ENCODE results near the gene POR. TPM values are rescaled to one million over a fixed set of nuclear protein-coding genes. Genes with fewer than 3 reads are reported as not detected.
A peak's percentile ranks its signal among the peaks of the same experiment; 100 is the strongest.
"Not testable (repeated sequence)": the region's sequence is repeated elsewhere in the genome, so short reads cannot be mapped to it uniquely, and the experiment has no call there.

The POR gene
- total and polyA plus RNA-seq, 4 donors: 40.3 to 86.7 (median 72.1) TPM

- not testable (repeated sequence) for H3K4me3 ChIP-seq (ENCODE audit: low read depth, low read length); H3K27ac ChIP-seq (ENCODE audit: low read depth, low read length); H3K27me3 ChIP-seq (ENCODE audit: control insufficient read depth, insufficient read depth, low read length); H3K9me3 ChIP-seq (ENCODE audit: control insufficient read depth, insufficient read depth, low read length); H3K4me1 ChIP-seq (ENCODE audit: control insufficient read depth, insufficient read depth, low read length); DNase-seq (ENCODE audit: low read depth in 4 of 6, low spot score in 6 of 6)
- 99% methylated on average over 11 of the region's 13 CpGs for WGBS (ENCODE audit: insufficient coverage)
- H3K36me3 ChIP-seq (ENCODE audit: control insufficient read depth, insufficient read depth, low read length): peaks cover 66% of the 10 kb centered on the region
These were observed 31.6 kb upstream of the POR start for GRCh38 chr7:75883265-75883824.

DNA sequence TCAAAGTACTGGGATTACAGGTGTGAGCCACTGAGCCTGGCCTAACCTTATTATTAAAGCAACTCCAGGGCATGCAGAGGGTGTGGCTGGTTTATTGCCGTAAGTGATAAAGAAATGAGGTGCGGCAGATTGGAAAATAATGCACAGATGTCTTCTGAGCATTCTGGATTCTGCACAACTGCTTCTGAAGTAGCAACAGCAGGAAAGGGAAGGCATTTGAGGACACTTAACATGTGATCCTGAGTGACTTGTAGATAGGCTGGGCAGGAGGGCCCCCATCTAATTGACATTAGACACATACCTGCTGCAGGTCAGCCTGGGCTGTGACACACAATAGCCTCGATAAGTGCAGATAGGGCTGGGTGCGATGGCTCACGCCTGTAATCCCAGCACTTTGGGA, 30.5 kb upstream of the POR start:
- WGBS (ENCODE audit: insufficient coverage): 100% methylated on average over 2 of the region's 5 CpGs
- Histone ChIP-seq H3K27me3 (ENCODE audit: control insufficient read depth, insufficient read depth, low read length) (no peaks in the 10 kb centered on the region), H3K4me1 (ENCODE audit: control insufficient read depth, insufficient read depth, low read length) (peaks cover 15% of the 10 kb centered on the region), H3K4me3 (ENCODE audit: low read depth, low read length) (no peak overlapping the region), H3K36me3 (ENCODE audit: control insufficient read depth, insufficient read depth, low read length) (peaks cover 77% of the 10 kb centered on the region), H3K27ac (ENCODE audit: low read depth, low read length) (no peak overlapping the region), H3K9me3 (ENCODE audit: control insufficient read depth, insufficient read depth, low read length) (no peaks in the 10 kb centered on the region)
- DNase-seq (ENCODE audit: low read depth in 4 of 6, low spot score in 6 of 6): no peak

- peaks cover 19% of the 10 kb centered on the region for H3K4me1 ChIP-seq (ENCODE audit: control insufficient read depth, insufficient read depth, low read length)
- no peaks in the 10 kb centered on the region for H3K27me3 ChIP-seq (ENCODE audit: control insufficient read depth, insufficient read depth, low read length)
- peak in 1 of 6 donors; percentile 62 for DNase-seq (ENCODE audit: low read depth in 4 of 6, low spot score in 6 of 6)
- H3K27ac ChIP-seq (ENCODE audit: low read depth, low read length): no peak overlapping the region
- H3K9me3 ChIP-seq (ENCODE audit: control insufficient read depth, insufficient read depth, low read length): no peaks in the 10 kb centered on the region
- H3K4me3 ChIP-seq (ENCODE audit: low read depth, low read length): no peak overlapping the region
- WGBS (ENCODE audit: insufficient coverage): 56% methylated on average over 1 of the region's 3 CpGs
- H3K36me3 ChIP-seq (ENCODE audit: control insufficient read depth, insufficient read depth, low read length): peaks cover 80% of the 10 kb centered on the region
These were observed 29.9 kb upstream of the POR start for GRCh38 chr7:75885036-75885435.

GRCh38 chr7:75887669-75888369, 27.1 kb upstream of the POR start:
- H3K4me3 ChIP-seq (ENCODE audit: low read depth, low read length): no peak overlapping the region
- 98% methylated on average over 13 of the region's 13 CpGs for WGBS (ENCODE audit: insufficient coverage)
- H3K27me3 ChIP-seq (ENCODE audit: control insufficient read depth, insufficient read depth, low read length): no peaks in the 10 kb centered on the region
- no peaks in the 10 kb centered on the region for H3K9me3 ChIP-seq (ENCODE audit: control insufficient read depth, insufficient read depth, low read length)
- DNase-seq (ENCODE audit: low read depth in 4 of 6, low spot score in 6 of 6): no peak
- H3K4me1 ChIP-seq (ENCODE audit: control insufficient read depth, insufficient read depth, low read length): peaks cover 19% of the 10 kb centered on the region
- peaks cover 76% of the 10 kb centered on the region for H3K36me3 ChIP-seq (ENCODE audit: control insufficient read depth, insufficient read depth, low read length)
- no peak overlapping the region for H3K27ac ChIP-seq (ENCODE audit: low read depth, low read length)

DNA sequence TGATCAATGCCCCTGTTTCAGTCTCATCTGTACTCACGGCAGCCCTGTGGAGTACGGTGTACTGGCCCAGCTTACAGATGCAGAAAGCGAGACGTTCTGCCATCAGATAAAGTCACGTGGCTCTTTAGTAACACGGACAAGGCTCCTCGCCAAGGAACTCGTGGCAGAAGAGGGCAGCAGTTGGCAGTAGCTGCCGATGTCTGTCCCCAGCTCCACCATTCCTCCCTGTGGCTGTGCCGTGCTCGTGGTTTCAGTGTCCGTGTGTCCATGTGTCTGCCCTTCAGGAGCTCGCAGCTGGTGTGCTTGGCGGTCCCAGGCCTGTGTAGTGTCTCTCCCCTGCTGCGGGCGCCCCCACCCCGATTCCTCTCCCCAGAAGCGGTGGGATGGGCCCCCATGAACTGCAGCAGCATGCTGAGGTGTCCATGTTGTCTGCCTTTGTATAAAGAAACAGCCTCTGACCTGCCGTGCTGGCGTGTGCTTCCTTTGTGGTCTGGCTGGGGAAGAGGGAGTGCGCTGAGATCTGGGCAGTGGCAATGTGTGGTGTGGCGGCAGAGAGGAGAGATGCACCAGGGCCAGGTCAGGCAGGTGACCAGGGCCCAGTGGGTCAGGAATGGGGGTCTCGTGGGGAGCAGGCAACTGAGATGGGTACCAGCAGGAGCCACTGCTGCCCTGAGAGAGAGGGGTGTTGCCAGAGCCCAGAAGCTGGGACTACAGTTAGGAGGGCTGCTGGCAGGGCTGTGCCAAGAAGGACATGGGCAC, 26.3 kb upstream of the POR start:
- 63% methylated on average over 21 of the region's 23 CpGs for WGBS (ENCODE audit: insufficient coverage)
- Histone ChIP-seq H3K4me1 (ENCODE audit: control insufficient read depth, insufficient read depth, low read length) (peaks cover 19% of the 10 kb centered on the region), H3K27ac (ENCODE audit: low read depth, low read length) (no peak overlapping the region), H3K9me3 (ENCODE audit: control insufficient read depth, insufficient read depth, low read length) (no peaks in the 10 kb centered on the region), H3K36me3 (ENCODE audit: control insufficient read depth, insufficient read depth, low read length) (peaks cover 70% of the 10 kb centered on the region), H3K27me3 (ENCODE audit: control insufficient read depth, insufficient read depth, low read length) (no peaks in the 10 kb centered on the region), H3K4me3 (ENCODE audit: low read depth, low read length) (no peak overlapping the region)
- DNase-seq (ENCODE audit: low read depth in 4 of 6, low spot score in 6 of 6): peak in 2 of 6 donors; percentile 13 to 29

- no peaks in the 10 kb centered on the region for H3K27me3 ChIP-seq (ENCODE audit: control insufficient read depth, insufficient read depth, low read length)
- peaks cover 65% of the 10 kb centered on the region for H3K36me3 ChIP-seq (ENCODE audit: control insufficient read depth, insufficient read depth, low read length)
- 66% methylated on average over 11 of the region's 11 CpGs for WGBS (ENCODE audit: insufficient coverage)
- DNase-seq (ENCODE audit: low read depth in 4 of 6, low spot score in 6 of 6): no peak
- H3K4me3 ChIP-seq (ENCODE audit: low read depth, low read length): no peak overlapping the region
- no peak overlapping the region for H3K27ac ChIP-seq (ENCODE audit: low read depth, low read length)
- H3K4me1 ChIP-seq (ENCODE audit: control insufficient read depth, insufficient read depth, low read length): peaks cover 19% of the 10 kb centered on the region
- no peaks in the 10 kb centered on the region for H3K9me3 ChIP-seq (ENCODE audit: control insufficient read depth, insufficient read depth, low read length)
These were observed 25.6 kb upstream of the POR start for GRCh38 chr7:75889223-75889825.

GRCh38 chr7:75889826-75890225, 25.1 kb upstream of the POR start:
- Histone ChIP-seq H3K4me3 (ENCODE audit: low read depth, low read length) (no peak overlapping the region), H3K27ac (ENCODE audit: low read depth, low read length) (no peak overlapping the region), H3K4me1 (ENCODE audit: control insufficient read depth, insufficient read depth, low read length) (peaks cover 19% of the 10 kb centered on the region), H3K36me3 (ENCODE audit: control insufficient read depth, insufficient read depth, low read length) (peaks cover 61% of the 10 kb centered on the region), H3K9me3 (ENCODE audit: control insufficient read depth, insufficient read depth, low read length) (no peaks in the 10 kb centered on the region), H3K27me3 (ENCODE audit: control insufficient read depth, insufficient read depth, low read length) (no peaks in the 10 kb centered on the region)
- no peak for DNase-seq (ENCODE audit: low read depth in 4 of 6, low spot score in 6 of 6)
- 54% methylated on average over 7 of the region's 11 CpGs for WGBS (ENCODE audit: insufficient coverage)

DNA sequence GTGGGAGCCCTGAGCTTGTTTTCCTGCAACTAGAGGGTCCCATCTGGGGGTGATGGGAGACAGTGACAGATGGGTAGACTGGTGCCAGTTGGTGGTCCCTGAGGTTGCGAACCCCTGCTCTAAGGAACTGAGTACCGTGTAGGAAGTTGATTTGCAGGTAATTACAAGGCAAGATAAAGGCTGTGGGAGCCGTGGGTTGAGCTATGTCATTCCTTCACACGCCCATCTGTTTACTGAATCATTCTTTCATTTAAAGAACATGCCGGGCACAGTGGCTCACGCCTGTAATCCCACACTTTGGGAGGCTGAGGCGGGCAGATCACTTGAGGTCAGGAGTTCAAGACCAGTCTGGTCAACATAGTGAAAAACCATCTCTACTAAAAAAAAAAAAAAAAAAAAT, 23.7 kb upstream of the POR start:
- not testable (repeated sequence) for H3K27me3 ChIP-seq (ENCODE audit: control insufficient read depth, insufficient read depth, low read length); H3K27ac ChIP-seq (ENCODE audit: low read depth, low read length); H3K4me3 ChIP-seq (ENCODE audit: low read depth, low read length); H3K9me3 ChIP-seq (ENCODE audit: control insufficient read depth, insufficient read depth, low read length); DNase-seq (ENCODE audit: low read depth in 4 of 6, low spot score in 6 of 6)
- Histone ChIP-seq H3K36me3 (ENCODE audit: control insufficient read depth, insufficient read depth, low read length) (peaks cover 48% of the 10 kb centered on the region), H3K4me1 (ENCODE audit: control insufficient read depth, insufficient read depth, low read length) (peaks cover 19% of the 10 kb centered on the region)
- WGBS (ENCODE audit: insufficient coverage): 80% methylated on average over 1 of the region's 7 CpGs

- 93% methylated on average over 7 of the region's 7 CpGs for WGBS (ENCODE audit: insufficient coverage)
- Histone ChIP-seq H3K9me3 (ENCODE audit: control insufficient read depth, insufficient read depth, low read length) (no peaks in the 10 kb centered on the region), H3K36me3 (ENCODE audit: control insufficient read depth, insufficient read depth, low read length) (peaks cover 43% of the 10 kb centered on the region), H3K27me3 (ENCODE audit: control insufficient read depth, insufficient read depth, low read length) (no peaks in the 10 kb centered on the region), H3K4me1 (ENCODE audit: control insufficient read depth, insufficient read depth, low read length) (peaks cover 19% of the 10 kb centered on the region), H3K4me3 (ENCODE audit: low read depth, low read length) (no peak overlapping the region), H3K27ac (ENCODE audit: low read depth, low read length) (no peak overlapping the region)
- no peak for DNase-seq (ENCODE audit: low read depth in 4 of 6, low spot score in 6 of 6)
These were observed 23.0 kb upstream of the POR start for GRCh38 chr7:75891815-75892411.
